ENCODE results near the gene HNRNPC.
A peak's percentile ranks its signal among the peaks of the same experiment; 100 is the strongest.
"Not testable (repeated sequence)": the region's sequence is repeated elsewhere in the genome, so short reads cannot be mapped to it uniquely, and the experiment has no call there.

HNRNPC gene

GRCh38 chr14:21226467-21226866, 42.8 kb downstream of the HNRNPC start:
- TF ChIP-seq ZFX (IDR thresholded peaks at IDR 0.05) (no peak), CTCF (conservative IDR thresholded peaks at IDR 0.05) (no peak)

DNA sequence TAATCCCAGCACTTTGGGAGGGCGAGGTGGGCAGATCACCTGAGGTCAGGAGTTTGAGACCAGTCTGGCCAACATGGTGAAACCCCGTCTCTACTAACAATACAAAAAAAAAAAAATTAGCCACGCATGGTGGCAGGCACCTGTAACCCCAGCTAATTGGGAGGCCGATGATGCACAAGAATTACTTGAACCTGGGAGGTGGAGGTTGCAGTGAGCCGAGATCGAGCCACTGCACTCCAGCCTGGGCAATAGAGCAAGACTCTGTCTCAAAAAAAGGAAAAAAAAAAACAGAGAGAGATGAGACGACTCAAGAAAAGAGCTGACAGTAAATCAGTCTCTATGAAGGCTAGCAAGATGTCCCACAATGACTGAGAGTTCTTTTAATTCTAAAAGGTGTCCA, 44.1 kb downstream of the HNRNPC start:
- H3K27ac ChIP-seq, result not testable (repeated sequence)

More at GRCh38 chr14:21226467-21226866, 42.8 kb downstream of the HNRNPC start:
- H3K27ac ChIP-seq, result no peak overlapping the region

GRCh38 chr14:21220874-21221477, 48.3 kb downstream of the HNRNPC start:
- H3K27ac ChIP-seq, result peak overlapping the region; percentile 22; the same call in 1 of the 2 replicates
- TF ChIP-seq ZFX (IDR thresholded peaks at IDR 0.05) (no peak), CTCF (conservative IDR thresholded peaks at IDR 0.05) (no peak)

DNA sequence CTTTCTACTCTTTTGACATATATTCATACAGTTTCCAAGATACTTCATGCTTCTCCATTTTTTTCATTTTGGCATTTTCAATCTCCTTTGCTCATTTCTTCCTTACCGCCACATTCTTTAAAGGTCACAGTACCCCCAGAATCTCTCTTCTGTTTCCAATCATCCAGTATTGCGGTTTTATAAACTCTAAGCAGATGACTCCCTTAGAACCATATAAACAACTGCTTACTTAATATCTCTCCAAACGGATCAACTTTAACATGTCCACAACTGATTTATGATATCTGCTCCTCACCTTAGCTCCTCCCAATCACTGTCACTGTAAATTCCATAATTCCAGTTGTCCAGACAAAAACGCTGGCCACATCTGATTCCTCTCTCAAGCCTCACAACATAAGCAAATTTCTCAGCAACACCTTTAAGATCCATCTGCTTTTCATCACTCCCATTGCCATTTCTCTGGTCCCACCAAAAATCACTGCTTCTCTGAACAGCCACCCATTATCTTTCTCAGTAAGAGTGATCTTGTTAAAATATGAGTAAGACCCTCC, 49.6 kb downstream of the HNRNPC start:
- TF ChIP-seq CTCF (conservative IDR thresholded peaks at IDR 0.05) (no peak), ZFX (IDR thresholded peaks at IDR 0.05) (no peak)
- no peak overlapping the region for H3K27ac ChIP-seq

DNA sequence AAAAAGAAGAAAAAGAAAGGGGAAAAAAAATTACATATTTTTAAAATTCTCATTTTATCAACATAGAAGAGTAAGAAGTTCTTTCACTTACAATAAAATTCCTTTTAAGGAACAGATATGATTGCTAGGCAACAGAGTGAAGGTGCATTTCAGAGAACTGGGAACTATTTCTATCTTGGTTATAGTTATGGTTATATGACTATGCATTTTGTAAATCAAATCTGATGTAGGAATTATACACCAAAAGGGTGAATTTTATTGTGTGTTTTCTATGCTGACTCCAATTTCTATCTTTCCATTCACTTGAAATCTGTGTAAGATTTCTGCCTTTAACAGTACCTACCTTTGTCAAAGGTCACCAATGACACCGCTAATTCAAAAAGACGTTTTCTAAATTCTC, 50.1 kb downstream of the HNRNPC start:
- H3K27ac ChIP-seq, result no peak overlapping the region
- TF ChIP-seq CTCF (conservative IDR thresholded peaks at IDR 0.05) (no peak), ZFX (IDR thresholded peaks at IDR 0.05) (no peak)

DNA sequence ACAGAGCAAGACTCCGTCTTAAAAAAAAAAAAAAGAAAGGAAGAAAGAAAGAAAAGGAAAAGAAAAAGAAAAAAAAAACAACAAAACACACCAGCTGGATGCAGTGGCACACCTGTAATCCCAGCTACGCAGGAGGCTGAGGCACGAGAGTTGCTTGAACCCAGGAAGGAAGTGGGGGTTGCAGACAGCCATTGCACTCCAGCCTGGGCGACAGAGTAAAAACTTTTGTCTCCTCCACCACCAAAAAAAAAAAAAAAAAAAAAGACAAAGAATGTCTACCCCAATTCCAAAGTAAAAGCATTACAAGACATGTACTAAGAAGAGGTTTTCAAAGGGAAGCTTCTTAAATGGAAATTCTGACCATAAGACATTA, 53.4 kb downstream of the HNRNPC start:
- no peak for TF ChIP-seq CTCF (conservative IDR thresholded peaks at IDR 0.05)
- no peak for TF ChIP-seq ZFX (IDR thresholded peaks at IDR 0.05)
- no peak overlapping the region for H3K27ac ChIP-seq

GRCh38 chr14:21215130-21215878, 53.9 kb downstream of the HNRNPC start:
- no peak overlapping the region for H3K27ac ChIP-seq
- TF ChIP-seq CTCF (conservative IDR thresholded peaks at IDR 0.05) (no peak), ZFX (IDR thresholded peaks at IDR 0.05) (no peak)
